Measurements from ENCODE around the gene BBLN.

BBLN gene

GRCh38 chr9:128191406-128192046 lies 31.5 kb downstream of the BBLN start, which contains the start of gene CIZ1:
Gene CIZ1, minus strand, starts transcription at chr9:128191572. Its CDS starts 715 bp downstream, at chr9:128190857.
- TF ChIP-seq FOXP2 (optimal IDR thresholded peaks at IDR 0.05; ENCODE audit: borderline replicate concordance, extremely low read depth, extremely low read length, insufficient read depth), result peak; percentile 61
- TF ChIP-seq SIN3A (IDR thresholded peaks at IDR 0.05; ENCODE audit: borderline replicate concordance, insufficient read depth, low read length), result no peak
- TF ChIP-seq REST (IDR thresholded peaks at IDR 0.05; ENCODE audit: insufficient read depth in 1 of 2, low read depth in 2 of 2, low read length in 2 of 2), result peak in 1 of 2 experiments; percentile 8; a peak in 1 of 4 replicates
- peak; percentile 77 for TF ChIP-seq TAF1 (IDR thresholded peaks at IDR 0.05; ENCODE audit: borderline replicate concordance, insufficient read depth, low read length)
- 0 out of 2 replicates have a peak, but pooled peaks have one; percentile 50 for TF ChIP-seq POLR2AphosphoS5 (IDR thresholded peaks at IDR 0.05; ENCODE audit: low read depth, low read length)

- no peak for TF ChIP-seq REST (IDR thresholded peaks at IDR 0.05; ENCODE audit: insufficient read depth in 1 of 2, low read depth in 2 of 2, low read length in 2 of 2)
- no peak for TF ChIP-seq POLR2AphosphoS5 (IDR thresholded peaks at IDR 0.05; ENCODE audit: low read depth, low read length)
Measured at GRCh38 chr9:128192601-128193371, 32.7 kb downstream of the BBLN start.

GRCh38 chr9:128193469-128194096 lies 33.5 kb downstream of the BBLN start:
- TF ChIP-seq TAF1 (IDR thresholded peaks at IDR 0.05; ENCODE audit: borderline replicate concordance, insufficient read depth, low read length), result no peak
- no peak for TF ChIP-seq REST (IDR thresholded peaks at IDR 0.05; ENCODE audit: insufficient read depth in 1 of 2, low read depth in 2 of 2, low read length in 2 of 2)
- TF ChIP-seq FOXP2 (optimal IDR thresholded peaks at IDR 0.05; ENCODE audit: borderline replicate concordance, extremely low read depth, extremely low read length, insufficient read depth), result no peak
- TF ChIP-seq POLR2AphosphoS5 (IDR thresholded peaks at IDR 0.05; ENCODE audit: low read depth, low read length), result no peak
- no peak for TF ChIP-seq SIN3A (IDR thresholded peaks at IDR 0.05; ENCODE audit: borderline replicate concordance, insufficient read depth, low read length)

GRCh38 chr9:128201441-128202369 lies 41.6 kb downstream of the BBLN start:
- no peak for TF ChIP-seq SIN3A (IDR thresholded peaks at IDR 0.05; ENCODE audit: borderline replicate concordance, insufficient read depth, low read length)

- TF ChIP-seq SIN3A (IDR thresholded peaks at IDR 0.05; ENCODE audit: borderline replicate concordance, insufficient read depth, low read length) (no peak), FOXP2 (optimal IDR thresholded peaks at IDR 0.05; ENCODE audit: borderline replicate concordance, extremely low read depth, extremely low read length, insufficient read depth) (no peak), POLR2AphosphoS5 (IDR thresholded peaks at IDR 0.05; ENCODE audit: low read depth, low read length) (no peak), REST (IDR thresholded peaks at IDR 0.05; ENCODE audit: insufficient read depth in 1 of 2, low read depth in 2 of 2, low read length in 2 of 2) (no peak), TAF1 (IDR thresholded peaks at IDR 0.05; ENCODE audit: borderline replicate concordance, insufficient read depth, low read length) (no peak)
Measured at GRCh38 chr9:128202648-128203023, 42.6 kb downstream of the BBLN start.

Measured in PFSK-1 (cell line).